Activated CD4-positive, CD25-positive, alpha-beta regulatory T cell (primary cell): ENCODE results near the gene ADRB1.

ENCODE experiments used
- DNase-seq, 4 experiments: peaks; one replicate each; lab custom pipeline; 2025; lab: John Stamatoyannopoulos, UW

Gene ADRB1

DNA sequence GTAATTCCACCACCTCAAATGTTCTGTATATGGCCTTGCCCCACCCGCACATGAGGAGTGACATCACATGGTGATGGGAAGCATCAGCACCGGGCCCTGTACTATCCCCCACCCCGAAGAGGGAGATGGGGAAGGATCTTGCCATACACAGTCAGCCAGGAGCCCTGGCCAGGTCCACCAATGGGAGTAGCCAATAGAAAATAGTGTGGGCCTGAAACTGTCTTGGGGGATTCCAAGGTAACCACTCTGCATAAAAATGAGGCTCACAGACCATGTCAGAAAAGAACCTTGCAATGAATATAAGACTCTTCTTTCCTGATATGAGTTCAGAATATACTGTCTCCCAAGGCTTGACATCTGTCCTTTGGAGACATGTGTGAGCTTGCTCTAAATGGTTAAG, 51.1 kb downstream of the ADRB1 start:
- no peak for DNase-seq

DNA sequence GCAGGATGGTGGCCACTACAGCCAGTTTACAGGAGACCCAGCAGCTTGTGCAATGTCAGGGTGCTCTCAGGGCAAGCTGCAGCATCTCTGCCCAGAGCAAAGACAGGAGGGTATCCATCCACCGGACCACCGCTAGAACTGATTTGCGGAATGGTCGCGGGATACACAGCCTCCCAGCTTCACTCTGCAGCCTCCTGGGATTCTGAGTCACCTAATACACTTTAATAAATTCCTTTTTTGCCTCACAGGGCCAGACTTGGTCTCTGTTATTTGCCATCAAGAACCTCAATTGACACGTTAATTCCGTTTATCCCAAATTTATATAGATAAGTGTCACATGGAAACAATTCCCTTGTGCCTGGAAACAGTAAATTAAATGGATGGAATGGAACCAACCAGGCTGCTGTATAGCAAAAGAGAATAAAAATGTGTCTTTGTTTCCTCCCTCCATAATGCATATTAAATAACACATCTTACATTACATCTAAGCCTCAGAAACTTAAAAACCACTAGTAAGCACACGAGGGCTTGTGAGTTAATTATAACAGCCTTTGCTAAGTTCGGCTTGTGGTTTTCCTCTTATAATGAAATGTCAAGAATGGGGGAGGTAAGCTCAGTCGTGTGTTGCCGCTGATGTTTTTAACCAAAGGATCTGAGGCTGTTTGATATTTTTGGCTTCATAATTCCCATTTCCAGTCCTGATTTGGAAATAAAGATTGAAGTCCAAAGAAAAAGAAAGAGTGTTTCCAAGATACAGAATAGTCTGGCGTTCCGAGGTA, 52.1 kb downstream of the ADRB1 start:
- no peak for DNase-seq
